Fibroblast of mammary gland (primary cell): ENCODE measurements around the gene FICD.

ENCODE experiments used
- DNase-seq: peaks from one replicate; pipeline ENCODE4 v3.0.0-alpha.2; 2010; ENCODE audit warnings: low read depth
- H3K4me3 ChIP-seq: 2 replicates; pipeline ENCODE4 v1.5.1; 2011; ENCODE audit warnings: low read depth, mild to moderate bottlenecking, low read length, moderate library complexity; ENCODE audit not compliant: control insufficient read depth
- CTCF ChIP-seq: conservative IDR thresholded peaks from 2 replicates; pipeline ENCODE4 v1.5.1; 2011; ENCODE audit warnings: low read depth, low read length, inconsistent platforms; ENCODE audit not compliant: control insufficient read depth, insufficient read depth

Gene FICD

GRCh38 chr12:108505129-108505528 lies 9.9 kb upstream of the FICD start:
- DNase-seq = no peak
- no peak overlapping the region for H3K4me3 ChIP-seq
- no peak for TF ChIP-seq CTCF

DNA sequence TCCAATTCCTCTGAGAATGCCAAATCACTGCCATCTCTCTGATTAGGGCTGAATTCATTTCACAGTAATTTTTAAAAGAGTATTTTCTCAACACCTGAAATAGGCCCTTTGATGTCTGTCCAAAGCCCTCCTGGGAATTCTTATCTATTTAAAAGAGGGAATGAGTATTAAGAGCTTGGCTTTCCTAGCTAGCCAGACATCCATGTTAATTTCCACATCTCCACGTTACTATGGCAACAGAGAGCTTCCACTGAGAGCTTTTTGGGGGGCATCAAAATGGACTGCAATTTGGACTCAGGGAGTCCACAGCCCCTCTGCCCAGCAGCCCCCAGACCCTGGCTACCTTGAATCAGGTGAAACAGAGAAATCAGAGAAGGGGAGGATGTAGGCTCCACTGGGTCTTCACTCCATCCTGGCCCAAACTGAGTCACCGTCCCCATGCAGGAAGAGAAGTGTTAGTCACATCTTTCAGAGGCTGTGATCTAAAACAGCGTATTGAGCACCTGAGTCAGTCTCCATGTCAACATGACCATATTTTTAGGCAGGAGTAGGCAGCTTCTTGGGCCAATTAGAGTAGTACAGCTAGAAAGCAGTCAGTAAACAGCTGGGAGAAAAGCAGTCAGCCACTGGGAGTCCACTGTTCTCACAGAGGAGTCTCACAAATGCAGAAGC lies 7.0 kb upstream of the FICD start:
- DNase-seq = peak; percentile 28
- TF ChIP-seq CTCF = no peak
- H3K4me3 ChIP-seq = no peak overlapping the region

DNA sequence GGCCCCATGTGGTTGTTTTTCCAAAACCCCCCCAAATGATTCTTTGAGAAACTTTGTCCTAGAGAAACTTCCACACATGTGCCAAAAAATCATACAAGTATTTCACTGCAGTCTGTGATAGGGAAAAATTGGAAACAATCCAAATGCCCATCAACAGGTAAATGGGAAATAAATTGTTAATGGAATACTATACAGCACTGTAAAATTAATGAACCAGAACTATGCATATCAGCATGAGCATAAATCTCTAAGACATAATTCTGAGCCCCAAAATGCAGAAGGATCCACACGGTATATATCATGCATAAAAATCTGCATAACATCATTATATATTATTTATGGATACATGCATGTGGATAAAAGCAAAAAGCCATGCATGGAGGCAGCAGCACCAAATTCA lies 5.3 kb upstream of the FICD start:
- no peak for TF ChIP-seq CTCF
- no peak overlapping the region for H3K4me3 ChIP-seq
- DNase-seq = no peak

DNA sequence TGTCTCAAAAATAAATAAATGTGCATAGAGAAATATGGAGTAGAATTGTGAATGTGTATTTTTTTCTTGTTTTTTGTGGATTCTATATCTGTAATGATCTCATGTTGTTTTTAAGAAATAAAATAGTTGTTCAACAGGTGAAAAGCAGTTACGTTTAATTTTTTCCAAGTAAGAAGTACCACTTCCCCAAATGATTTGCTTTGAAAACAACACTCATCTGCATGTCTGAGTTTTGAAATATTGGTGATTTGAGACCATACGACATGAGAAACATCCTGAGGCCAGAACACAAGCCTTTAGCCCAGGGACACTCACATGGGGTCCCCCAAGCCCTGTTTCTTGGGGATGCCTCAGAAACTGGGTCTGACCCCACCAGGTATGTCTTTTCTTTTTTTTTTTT lies 4.2 kb upstream of the FICD start:
- H3K4me3 ChIP-seq = no peak overlapping the region
- no peak for TF ChIP-seq CTCF
- no peak for DNase-seq

DNA sequence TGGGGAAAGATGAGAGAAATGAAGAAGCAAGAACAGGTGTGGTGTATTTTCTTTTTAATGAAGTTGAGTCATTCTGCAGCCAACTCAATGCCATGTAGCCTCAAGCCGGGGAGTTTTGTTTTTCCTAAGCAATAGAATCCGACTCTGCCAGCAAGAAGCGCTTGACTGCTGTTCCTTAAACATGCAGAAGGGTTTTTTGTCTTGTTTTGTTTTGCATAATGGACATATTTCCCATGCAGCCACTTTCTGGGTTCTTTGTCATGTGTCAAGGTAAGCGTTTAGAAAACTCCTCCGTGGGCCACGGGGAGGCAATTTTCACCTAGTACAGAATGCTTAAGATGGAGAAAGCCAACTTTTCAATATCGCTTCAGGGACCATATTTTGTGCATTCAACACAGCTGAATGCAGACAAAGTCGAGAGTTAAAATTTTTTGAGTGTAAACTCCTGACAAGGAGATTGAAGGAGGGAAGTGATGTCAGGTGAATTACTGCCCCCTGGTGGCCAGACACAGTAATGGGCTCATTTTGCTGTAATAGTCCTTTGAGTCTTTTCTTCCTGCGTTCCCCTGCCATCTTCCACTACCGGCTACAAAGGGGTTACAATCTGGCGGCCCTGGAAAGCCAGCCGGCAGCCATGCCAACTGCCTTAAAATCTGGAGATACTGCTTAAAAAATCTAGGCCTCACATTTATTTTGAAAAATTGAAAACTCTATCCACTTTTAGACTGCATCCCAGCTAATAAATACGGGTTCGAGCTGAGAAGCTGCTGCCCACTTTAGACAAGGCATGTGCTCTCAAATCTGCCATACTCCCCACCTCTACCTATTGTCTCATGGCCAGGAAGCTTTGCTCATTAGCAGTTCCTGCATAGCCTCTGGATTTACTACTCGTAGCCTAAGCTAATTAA lies 3.2 kb upstream of the FICD start:
- H3K4me3 ChIP-seq = no peak overlapping the region
- peak; percentile 74 for DNase-seq
- peak; percentile 86 for TF ChIP-seq CTCF

GRCh38 chr12:108514468-108514972 lies 557 bp upstream of the FICD start:
- peak overlapping the region; percentile 35 for H3K4me3 ChIP-seq
- no peak for TF ChIP-seq CTCF
- DNase-seq = no peak
